ENCODE data around the gene ZNF549. TPM values are rescaled to one million over a fixed set of nuclear protein-coding genes. Genes with fewer than 3 reads are reported as not detected.

The ZNF549 gene
- total and polyA plus RNA-seq, 2 experiments from 2014 or later: 3.2 to 6.4 TPM

DNA sequence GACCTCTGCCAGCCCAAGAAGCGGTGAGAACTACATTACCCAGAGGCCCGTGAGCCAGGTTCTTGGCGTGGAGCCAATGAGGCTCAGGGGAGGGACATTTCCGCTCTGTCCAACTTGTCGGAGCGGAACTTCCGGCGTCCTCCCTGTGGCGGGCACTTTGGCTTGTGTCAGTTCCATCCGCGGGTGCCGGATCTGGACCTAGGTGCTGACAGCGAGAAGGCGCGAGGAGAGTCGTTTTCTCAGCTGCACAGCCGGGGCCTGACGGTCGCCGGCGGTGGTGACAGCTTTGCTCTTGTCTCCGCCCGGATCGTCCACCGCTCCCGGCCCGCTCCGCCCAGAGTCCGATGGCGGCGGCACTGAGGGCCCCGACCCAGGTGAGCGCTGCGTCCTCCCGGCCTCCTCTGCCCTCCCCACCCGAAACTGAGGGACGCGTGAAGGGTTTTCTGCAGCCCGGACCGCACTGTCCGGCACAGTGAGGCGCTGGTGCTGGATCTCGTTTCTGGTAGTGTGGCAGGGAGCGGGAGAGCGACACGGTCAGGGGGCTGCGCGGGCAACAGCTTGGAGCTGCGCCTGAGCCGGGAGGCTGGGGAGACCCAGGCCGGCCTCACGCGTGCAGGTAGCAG is 72.7 kb downstream of the ZNF549 start, which contains the start of gene ZNF530:
ZNF530 (plus strand) TSS at position 125 of the 623 bp plus-strand sequence. CDS start 4,461 bp downstream, outside the sequence.
- WGBS (ENCODE audit: low lambda C conversion rate, missing lambda C conversion rate): 1% methylated on average over 53 of the region's 53 CpGs

DNA sequence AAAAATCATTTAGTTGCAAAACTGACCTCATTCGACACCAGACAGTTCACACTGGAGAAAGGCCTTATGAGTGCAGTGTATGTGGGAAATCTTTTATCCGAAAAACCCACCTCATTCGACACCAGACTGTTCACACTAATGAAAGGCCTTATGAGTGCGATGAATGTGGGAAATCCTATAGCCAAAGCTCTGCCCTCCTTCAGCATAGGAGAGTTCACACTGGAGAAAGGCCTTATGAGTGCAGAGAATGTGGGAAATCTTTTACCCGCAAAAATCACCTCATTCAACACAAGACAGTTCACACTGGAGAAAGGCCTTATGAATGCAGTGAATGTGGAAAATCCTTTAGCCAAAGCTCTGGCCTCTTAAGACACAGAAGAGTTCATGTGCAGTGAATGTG is 79.8 kb downstream of the ZNF549 start:
- no peaks in the 10 kb centered on the region for H3K9me3 ChIP-seq (ENCODE audit: low read depth)
- whole genome bisulfite sequencing (ENCODE audit: low lambda C conversion rate, missing lambda C conversion rate): 100% methylated on average over 5 of the region's 5 CpGs
- no peaks in the 10 kb centered on the region for H3K36me3 ChIP-seq (replicated peaks; ENCODE audit: insufficient read depth, low read depth)

More for the DNA sequence above, 72.7 kb downstream of the ZNF549 start, which contains the start of gene ZNF530:
- no peaks in the 10 kb centered on the region for H3K4me1 ChIP-seq (ENCODE audit: insufficient read depth)
- H3K4me2 ChIP-seq: peak within 1 kb of the TSS; percentile 95
- no peak within 1 kb of the TSS for H3K27ac ChIP-seq
- H3K27me3 ChIP-seq: no peaks in the 10 kb centered on the region
- no peaks in the 10 kb centered on the region for H3K9me2 ChIP-seq (replicated peaks; ENCODE audit: insufficient read depth)
- H3K4me3 ChIP-seq: peak within 1 kb of the TSS; percentile 73
- H3K79me2 ChIP-seq: peaks cover 8% of the 10 kb centered on the region
- DNase-seq (ENCODE audit: low spot score): peak; percentile 96
- H3K9me3 ChIP-seq (ENCODE audit: low read depth): peaks cover 3% of the 10 kb centered on the region
- H3K36me3 ChIP-seq (replicated peaks; ENCODE audit: insufficient read depth, low read depth): no peaks in the 10 kb centered on the region
- H4K20me1 ChIP-seq (ENCODE audit: insufficient read depth, poor library complexity, severe bottlenecking): no peaks in the 10 kb centered on the region
- peak within 1 kb of the TSS; percentile 91 for H2AFZ ChIP-seq
- TF ChIP-seq EZH2 (IDR thresholded peaks at IDR 0.05; ENCODE audit: borderline replicate concordance) (no peak), CTCF (IDR thresholded peaks at IDR 0.05; ENCODE audit: poor library complexity) (no peak), EZH2phosphoT487 (IDR thresholded peaks at IDR 0.05; ENCODE audit: low read depth, severe bottlenecking, unreplicated experiment) (no peak)

More for the DNA sequence above, 79.8 kb downstream of the ZNF549 start:
- Histone ChIP-seq H3K4me2 (no peak overlapping the region), H2AFZ (no peak overlapping the region), H4K20me1 (ENCODE audit: insufficient read depth, poor library complexity, severe bottlenecking) (no peaks in the 10 kb centered on the region), H3K4me3 (no peak overlapping the region), H3K9me2 (replicated peaks; ENCODE audit: insufficient read depth) (no peaks in the 10 kb centered on the region), H3K79me2 (no peaks in the 10 kb centered on the region), H3K4me1 (ENCODE audit: insufficient read depth) (no peaks in the 10 kb centered on the region), H3K27ac (no peak overlapping the region), H3K27me3 (no peaks in the 10 kb centered on the region)
- TF ChIP-seq EZH2phosphoT487 (IDR thresholded peaks at IDR 0.05; ENCODE audit: low read depth, severe bottlenecking, unreplicated experiment) (no peak), EZH2 (IDR thresholded peaks at IDR 0.05; ENCODE audit: borderline replicate concordance) (no peak), CTCF (IDR thresholded peaks at IDR 0.05; ENCODE audit: poor library complexity) (no peak)
- no peak for DNase-seq (ENCODE audit: low spot score)

Other genes starting within 250 kb of the ZNF549 start
- 63.7 and 77.4 TPM in 2 replicates for gene ZNF460, start 246.9 kb upstream of the ZNF549 start, total RNA-seq
- gene ZNF460, start 246.9 kb upstream of the ZNF549 start, polyA plus RNA-seq: 5.9 and 6.2 TPM in 2 replicates
- gene ZNF543, start 206.9 kb upstream of the ZNF549 start, total RNA-seq: 6.7 and 6.9 TPM in 2 replicates
- gene ZNF543, start 206.9 kb upstream of the ZNF549 start, polyA plus RNA-seq: 0.61 and 2.6 TPM in 2 replicates
- gene ZNF304, start 176.1 kb upstream of the ZNF549 start, total RNA-seq: 6.9 and 7.5 TPM in 2 replicates
- 2.0 and 3.0 TPM in 2 replicates for gene ZNF304, start 176.1 kb upstream of the ZNF549 start, polyA plus RNA-seq
- gene TRAPPC2B, start 163.8 kb upstream of the ZNF549 start, total RNA-seq: 19.8 and 27.8 TPM in 2 replicates
- 39.0 and 50.7 TPM in 2 replicates for gene TRAPPC2B, start 163.8 kb upstream of the ZNF549 start, polyA plus RNA-seq
- gene ZNF547, start 163.8 kb upstream of the ZNF549 start, total RNA-seq: 1.6 and 5.2 TPM in 2 replicates
- gene ZNF547, start 163.8 kb upstream of the ZNF549 start, polyA plus RNA-seq: 0.72 and 1.8 TPM in 2 replicates
- 17.6 and 26.3 TPM in 2 replicates for gene ZNF548, start 137.5 kb upstream of the ZNF549 start, total RNA-seq
- 8.1 and 9.3 TPM in 2 replicates for gene ZNF548, start 137.5 kb upstream of the ZNF549 start, polyA plus RNA-seq
- 6.9 and 7.2 TPM in 2 replicates for gene ZNF17, start 116.2 kb upstream of the ZNF549 start, total RNA-seq
- 1.4 and 2.3 TPM in 2 replicates for gene ZNF17, start 116.2 kb upstream of the ZNF549 start, polyA plus RNA-seq
- 10.4 and 10.5 TPM in 2 replicates for gene ZNF749, start 92.0 kb upstream of the ZNF549 start, total RNA-seq
- gene ZNF749, start 92.0 kb upstream of the ZNF549 start, polyA plus RNA-seq: 3.0 and 7.1 TPM in 2 replicates
- 1.6 and 2.2 TPM in 2 replicates for gene VN1R1, start 70.2 kb upstream of the ZNF549 start, total RNA-seq
- 0.65 and 0.83 TPM in 2 replicates for gene VN1R1, start 70.2 kb upstream of the ZNF549 start, polyA plus RNA-seq
- 18.5 TPM in 2 replicates for gene ZNF772, start 49.8 kb upstream of the ZNF549 start, total RNA-seq
- 2.6 and 5.6 TPM in 2 replicates for gene ZNF772, start 49.8 kb upstream of the ZNF549 start, polyA plus RNA-seq
- gene ZNF419, start 39.6 kb upstream of the ZNF549 start, total RNA-seq: 9.4 and 11.4 TPM in 2 replicates
- gene ZNF419, start 39.6 kb upstream of the ZNF549 start, polyA plus RNA-seq: 9.3 and 9.4 TPM in 2 replicates
- gene ZNF773, start 27.4 kb upstream of the ZNF549 start, total RNA-seq: 6.9 and 8.0 TPM in 2 replicates
- 5.0 and 6.6 TPM in 2 replicates for gene ZNF773, start 27.4 kb upstream of the ZNF549 start, polyA plus RNA-seq
- 5.7 and 5.9 TPM in 2 replicates for gene ZNF550, start 32.5 kb downstream of the ZNF549 start, total RNA-seq
- gene ZNF550, start 32.5 kb downstream of the ZNF549 start, polyA plus RNA-seq: 5.2 and 6.2 TPM in 2 replicates
- 4.7 and 5.8 TPM in 2 replicates for gene ZNF416, start 51.6 kb downstream of the ZNF549 start, total RNA-seq
- gene ZNF416, start 51.6 kb downstream of the ZNF549 start, polyA plus RNA-seq: 1.9 and 2.5 TPM in 2 replicates
- gene ZIK1, start 56.8 kb downstream of the ZNF549 start, total RNA-seq: 5.1 and 7.1 TPM in 2 replicates
- 3.3 and 3.8 TPM in 2 replicates for gene ZIK1, start 56.8 kb downstream of the ZNF549 start, polyA plus RNA-seq
- gene ZNF530, start 72.5 kb downstream of the ZNF549 start, total RNA-seq: 1.3 and 1.8 TPM in 2 replicates
- 1.3 and 2.8 TPM in 2 replicates for gene ZNF530, start 72.5 kb downstream of the ZNF549 start, polyA plus RNA-seq
- 11.7 and 24.3 TPM in 2 replicates for gene ZNF134, start 86.9 kb downstream of the ZNF549 start, total RNA-seq
- gene ZNF134, start 86.9 kb downstream of the ZNF549 start, polyA plus RNA-seq: 9.7 and 10.7 TPM in 2 replicates
- gene ZNF211, start 105.8 kb downstream of the ZNF549 start, total RNA-seq: 9.5 and 17.2 TPM in 2 replicates
- gene ZNF211, start 105.8 kb downstream of the ZNF549 start, polyA plus RNA-seq: 11.9 and 12.2 TPM in 2 replicates
- 0.12 TPM in 1 of 2 replicates, not detected in the other for gene ZSCAN4, start 141.6 kb downstream of the ZNF549 start, total RNA-seq
- not detected in 2 replicates for gene ZSCAN4, start 141.6 kb downstream of the ZNF549 start, polyA plus RNA-seq
- 11.6 and 13.2 TPM in 2 replicates for gene ZNF551, start 154.6 kb downstream of the ZNF549 start, total RNA-seq
- 2.0 and 2.2 TPM in 2 replicates for gene ZNF551, start 154.6 kb downstream of the ZNF549 start, polyA plus RNA-seq
- 10.7 and 11.1 TPM in 2 replicates for gene ZNF154, start 181.8 kb downstream of the ZNF549 start, total RNA-seq
- 3.5 and 5.6 TPM in 2 replicates for gene ZNF154, start 181.8 kb downstream of the ZNF549 start, polyA plus RNA-seq
- gene ZNF671, start 200.3 kb downstream of the ZNF549 start, total RNA-seq: 6.7 and 6.8 TPM in 2 replicates
- 3.9 and 6.7 TPM in 2 replicates for gene ZNF671, start 200.3 kb downstream of the ZNF549 start, polyA plus RNA-seq
- 10.3 and 11.4 TPM in 2 replicates for gene ZNF776, start 219.5 kb downstream of the ZNF549 start, total RNA-seq
- gene ZNF776, start 219.5 kb downstream of the ZNF549 start, polyA plus RNA-seq: 8.2 and 10.6 TPM in 2 replicates
- 11.4 and 22.5 TPM in 2 replicates for gene ZNF586, start 242.3 kb downstream of the ZNF549 start, total RNA-seq
- gene ZNF586, start 242.3 kb downstream of the ZNF549 start, polyA plus RNA-seq: 8.0 and 11.2 TPM in 2 replicates

Measured in hepatocyte (in vitro differentiated cells).